Keratinocyte (primary cell): ENCODE results near the gene DOCK11. TPM values are rescaled to one million over a fixed set of nuclear protein-coding genes. Genes with fewer than 3 reads are reported as not detected.

Experiments used
- DNase-seq: peaks from one replicate; pipeline ENCODE4 v3.0.0-alpha.2; 2011; ENCODE audit warnings: low read depth, missing footprints, low spot score
- FAIRE-seq: peaks from 2 replicates; lab custom pipeline; 2011; peaks lifted over from hg19 to GRCh38; lab: Jason Lieb, UNC
- H2AFZ ChIP-seq: 2 replicates; pipeline ENCODE4 v1.6.0; 2012; ENCODE audit warnings: low read length, control low read depth, inconsistent platforms; ENCODE audit not compliant: control insufficient read depth
- H3K27ac ChIP-seq: 2 replicates; pipeline ENCODE4 v1.5.1; 2011; ENCODE audit warnings: low read length; ENCODE audit not compliant: control insufficient read depth, insufficient read depth
- H3K27me3 ChIP-seq: 3 replicates; pipeline ENCODE4 v1.6.0; 2011; ENCODE audit warnings: low read length; ENCODE audit not compliant: control insufficient read depth, insufficient read depth; ENCODE audit errors: extremely low read depth
- H3K36me3 ChIP-seq, 2 experiments: 2 replicates in 1 of 2; 3 replicates in 1 of 2; pipeline ENCODE4 v1.5.1; 2011; ENCODE audit warnings: low read length in 2 of 2, mild to moderate bottlenecking in 1 of 2; ENCODE audit not compliant: control insufficient read depth in 2 of 2, insufficient read depth in 2 of 2; ENCODE audit errors: extremely low read depth in 1 of 2
- H3K4me1 ChIP-seq: 3 replicates; pipeline ENCODE4 v1.5.1; 2011; ENCODE audit warnings: low read length; ENCODE audit not compliant: control insufficient read depth, insufficient read depth; ENCODE audit errors: extremely low read depth
- H3K4me2 ChIP-seq: 3 replicates; pipeline ENCODE4 v1.6.0; 2011; ENCODE audit warnings: low read depth, low read length; ENCODE audit not compliant: control insufficient read depth, insufficient read depth; ENCODE audit errors: extremely low read depth
- H3K4me3 ChIP-seq, 3 experiments: fragments of 200-600 bp in 1 of 3; sonication (generic) in 1 of 3; 2 replicates in 2 of 3; 3 replicates in 1 of 3; pipeline ENCODE4 v1.5.1; 2011 to 2016; ENCODE audit warnings: low read length in 3 of 3, mild to moderate bottlenecking in 3 of 3, control low read depth in 2 of 3, inconsistent platforms in 1 of 3, low read depth in 1 of 3, mixed read lengths in 1 of 3, mixed run types in 1 of 3, moderate library complexity in 1 of 3; ENCODE audit not compliant: control insufficient read depth in 2 of 3, insufficient read depth in 2 of 3; ENCODE audit errors: extremely low read depth in 1 of 3
- H3K79me2 ChIP-seq: 2 replicates; pipeline ENCODE4 v1.6.0; 2012; ENCODE audit warnings: low read length; ENCODE audit not compliant: control insufficient read depth, insufficient read depth
- H3K9ac ChIP-seq: 3 replicates; pipeline ENCODE4 v1.6.0; 2011; ENCODE audit warnings: low read length; ENCODE audit not compliant: control insufficient read depth, insufficient read depth; ENCODE audit errors: extremely low read depth
- H3K9me1 ChIP-seq: 3 replicates; pipeline ENCODE4 v1.6.0; 2011; ENCODE audit warnings: low read length; ENCODE audit not compliant: control insufficient read depth, insufficient read depth; ENCODE audit errors: extremely low read depth
- H3K9me3 ChIP-seq: 2 replicates; pipeline ENCODE4 v1.5.1; 2012; ENCODE audit warnings: low read depth, low read length; ENCODE audit not compliant: control insufficient read depth
- H4K20me1 ChIP-seq: 3 replicates; pipeline ENCODE4 v1.6.0; 2011; ENCODE audit warnings: low read length; ENCODE audit not compliant: control insufficient read depth, insufficient read depth; ENCODE audit errors: extremely low read depth
- CTCF ChIP-seq, 3 experiments: IDR thresholded peaks in 1 of 3; conservative IDR thresholded peaks in 1 of 3; optimal IDR thresholded peaks in 1 of 3; 2 replicates in 2 of 3; 3 replicates in 1 of 3; pipeline versions ENCODE3 to v1.5.1; 2011; ENCODE audit warnings: low read length in 3 of 3, mild to moderate bottlenecking in 3 of 3, moderate library complexity in 2 of 3, control low read depth in 1 of 3, inconsistent platforms in 1 of 3; ENCODE audit not compliant: insufficient read depth in 2 of 3; ENCODE audit errors: extremely low read depth in 1 of 3
- EZH2 ChIP-seq: IDR thresholded peaks from one replicate; pipeline ENCODE4 v1.6.1; 2012; ENCODE audit warnings: inconsistent platforms, mild to moderate bottlenecking, low read length, moderate library complexity
- dilution Hi-C: fragments of 300-500 bp; cut with MboI; formaldehyde crosslinking; loops from one replicate; pipeline ENCODE4 v1.7.0; 2020; ENCODE audit warnings: low sequenced_read_pairs; ENCODE audit not compliant: extremely low pct_ligation_motif_present
- polyA plus RNA-seq, 5 experiments: library from polyadenylated mRNA; depleted of rRNA in 3 of 5; stranded (reverse) in 3 of 5; stranded (forward) in 1 of 5; unstranded in 1 of 5; fragments of >200 nt; gene quantifications; 1 replicate in 1 of 5; 2 replicates in 3 of 5; 3 replicates in 1 of 5; pipeline versions ENCODE4 v1.2.1 to v1.2.3, GENCODE V29; 2011 to 2012; ENCODE audit warnings: missing spikeins in 2 of 5, low read depth in 1 of 5, low replicate concordance in 1 of 5

DOCK11 gene
- polyA plus RNA-seq, 1 donor (not counting 4 experiments of a cell fraction or from before 2014, with no cell fraction given): 4.6 TPM

- Histone ChIP-seq H3K36me3 (no peaks in the 10 kb centered on the region), H3K4me1 (no peaks in the 10 kb centered on the region), H3K9me1 (no peaks in the 10 kb centered on the region), H3K27ac (no peak overlapping the region), H3K79me2 (no peaks in the 10 kb centered on the region), H2AFZ (no peak overlapping the region), H4K20me1 (no peaks in the 10 kb centered on the region), H3K27me3 (no peaks in the 10 kb centered on the region), H3K9me3 (no peaks in the 10 kb centered on the region), H3K4me3 (no peak overlapping the region), H3K4me2 (no peak overlapping the region), H3K9ac (no peak overlapping the region)
- dilution Hi-C loops: no loop called here
- no peak for TF ChIP-seq CTCF (optimal IDR thresholded peaks at IDR 0.05 in 1 of 3, IDR thresholded peaks at IDR 0.05 in 1 of 3, conservative IDR thresholded peaks at IDR 0.05 in 1 of 3; ENCODE audit: extremely low read depth in 1 of 3, insufficient read depth in 2 of 3, low read length in 3 of 3)
- no peak for TF ChIP-seq EZH2
- no peak for FAIRE-seq
- no peak for DNase-seq
Measured at GRCh38 chrX:118682258-118683014, 186.8 kb downstream of the DOCK11 start.

DNA sequence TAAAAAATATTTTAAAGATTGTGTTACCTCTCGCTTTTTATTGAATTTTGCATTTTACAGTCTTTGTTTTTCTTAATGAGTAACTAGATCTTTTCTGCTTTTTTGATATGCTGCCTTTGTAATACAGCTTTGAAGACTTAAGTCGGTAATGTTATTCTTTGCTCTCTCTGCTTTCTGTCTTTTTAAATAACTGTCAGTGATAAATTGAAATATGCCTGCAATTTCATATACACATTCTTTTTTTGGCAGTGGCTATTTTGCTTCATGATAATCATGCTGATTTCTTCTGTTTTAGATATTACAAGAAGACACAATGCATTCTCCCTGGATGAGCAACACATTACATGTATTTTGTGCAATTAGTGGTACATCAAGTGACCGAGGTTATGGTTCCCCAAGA, 189.8 kb downstream of the DOCK11 start:
- H3K4me3 ChIP-seq: no peak overlapping the region
- H3K4me2 ChIP-seq: no peak overlapping the region
- TF ChIP-seq EZH2 (no peak), CTCF (optimal IDR thresholded peaks at IDR 0.05 in 1 of 3, IDR thresholded peaks at IDR 0.05 in 1 of 3, conservative IDR thresholded peaks at IDR 0.05 in 1 of 3; ENCODE audit: extremely low read depth in 1 of 3, insufficient read depth in 2 of 3, low read length in 3 of 3) (no peak)
- no peaks in the 10 kb centered on the region for H3K27me3 ChIP-seq
- no peaks in the 10 kb centered on the region for H3K4me1 ChIP-seq
- no peaks in the 10 kb centered on the region for H3K79me2 ChIP-seq
- no peaks in the 10 kb centered on the region for H4K20me1 ChIP-seq
- H3K9me1 ChIP-seq: no peaks in the 10 kb centered on the region
- DNase-seq (no peak), FAIRE-seq (no peak)
- no peaks in the 10 kb centered on the region for H3K36me3 ChIP-seq
- dilution Hi-C loops: no loop called here
- no peak overlapping the region for H2AFZ ChIP-seq
- no peaks in the 10 kb centered on the region for H3K9me3 ChIP-seq
- H3K9ac ChIP-seq: no peak overlapping the region
- no peak overlapping the region for H3K27ac ChIP-seq
